C4-2B (cell line): ENCODE data around the gene AGAP9.

ENCODE experiments used
- ZFX ChIP-seq: fragments of 450-650 bp; IDR thresholded peaks from 2 replicates; pipeline ENCODE4 v1.6.1; 2017
- TF ChIP-seq, protein P1 (sequence below): fragments of 450-650 bp; conservative IDR thresholded peaks from 2 replicates; pipeline ENCODE4 v1.5.1; 2017; ENCODE audit warnings: mild to moderate bottlenecking

- TF ChIP-seq, protein P1, sequence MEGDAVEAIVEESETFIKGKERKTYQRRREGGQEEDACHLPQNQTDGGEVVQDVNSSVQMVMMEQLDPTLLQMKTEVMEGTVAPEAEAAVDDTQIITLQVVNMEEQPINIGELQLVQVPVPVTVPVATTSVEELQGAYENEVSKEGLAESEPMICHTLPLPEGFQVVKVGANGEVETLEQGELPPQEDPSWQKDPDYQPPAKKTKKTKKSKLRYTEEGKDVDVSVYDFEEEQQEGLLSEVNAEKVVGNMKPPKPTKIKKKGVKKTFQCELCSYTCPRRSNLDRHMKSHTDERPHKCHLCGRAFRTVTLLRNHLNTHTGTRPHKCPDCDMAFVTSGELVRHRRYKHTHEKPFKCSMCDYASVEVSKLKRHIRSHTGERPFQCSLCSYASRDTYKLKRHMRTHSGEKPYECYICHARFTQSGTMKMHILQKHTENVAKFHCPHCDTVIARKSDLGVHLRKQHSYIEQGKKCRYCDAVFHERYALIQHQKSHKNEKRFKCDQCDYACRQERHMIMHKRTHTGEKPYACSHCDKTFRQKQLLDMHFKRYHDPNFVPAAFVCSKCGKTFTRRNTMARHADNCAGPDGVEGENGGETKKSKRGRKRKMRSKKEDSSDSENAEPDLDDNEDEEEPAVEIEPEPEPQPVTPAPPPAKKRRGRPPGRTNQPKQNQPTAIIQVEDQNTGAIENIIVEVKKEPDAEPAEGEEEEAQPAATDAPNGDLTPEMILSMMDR: no peak
- no peak for TF ChIP-seq ZFX
Observed at GRCh38 chr10:47454008-47454779, 69.2 kb downstream of the AGAP9 start.
